ENCODE data around the gene DPH3.

DNA sequence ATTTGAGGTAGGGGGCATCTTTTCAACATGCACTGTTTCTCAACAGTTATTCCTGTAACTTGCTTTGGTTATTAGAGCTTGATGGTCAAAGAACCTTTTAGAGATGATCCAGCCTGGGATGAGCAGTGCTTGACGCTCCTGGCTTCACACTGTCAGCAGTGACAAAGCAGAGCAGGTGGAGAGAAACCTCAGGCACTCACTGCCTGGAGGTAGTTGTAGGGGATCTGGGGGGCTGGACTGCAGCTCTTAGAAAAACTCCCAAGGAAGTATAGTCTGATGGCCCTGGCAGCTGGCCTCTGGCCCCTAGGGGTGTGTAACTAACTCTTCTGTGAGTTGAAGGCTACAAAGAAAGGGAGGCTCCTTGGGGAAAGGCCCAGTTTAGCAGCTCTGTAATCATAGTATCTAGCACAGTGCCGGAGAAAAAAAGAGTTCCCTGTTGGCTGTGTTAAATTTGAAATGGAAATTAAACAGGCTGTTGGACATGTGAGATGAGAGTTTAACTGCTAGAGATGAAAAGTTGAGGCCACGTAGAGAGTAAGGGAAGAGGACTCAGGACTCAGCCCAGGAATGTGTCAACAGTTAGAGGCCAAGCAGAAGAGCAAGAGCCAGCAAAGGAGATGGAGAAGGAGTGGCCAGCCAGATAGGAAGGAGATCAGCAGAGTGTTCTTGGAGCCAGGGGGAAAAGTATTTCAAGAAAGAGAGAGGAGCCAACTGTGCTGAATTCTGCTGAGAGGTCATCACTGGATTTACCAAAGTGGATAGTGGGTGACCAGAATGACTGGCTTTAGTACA, 14.5 kb upstream of the DPH3 start:
- TF ChIP-seq ZNF114 (CRISPR knock-in tag; IDR thresholded peaks at IDR 0.05) = no peak
- TF ChIP-seq, protein P1, sequence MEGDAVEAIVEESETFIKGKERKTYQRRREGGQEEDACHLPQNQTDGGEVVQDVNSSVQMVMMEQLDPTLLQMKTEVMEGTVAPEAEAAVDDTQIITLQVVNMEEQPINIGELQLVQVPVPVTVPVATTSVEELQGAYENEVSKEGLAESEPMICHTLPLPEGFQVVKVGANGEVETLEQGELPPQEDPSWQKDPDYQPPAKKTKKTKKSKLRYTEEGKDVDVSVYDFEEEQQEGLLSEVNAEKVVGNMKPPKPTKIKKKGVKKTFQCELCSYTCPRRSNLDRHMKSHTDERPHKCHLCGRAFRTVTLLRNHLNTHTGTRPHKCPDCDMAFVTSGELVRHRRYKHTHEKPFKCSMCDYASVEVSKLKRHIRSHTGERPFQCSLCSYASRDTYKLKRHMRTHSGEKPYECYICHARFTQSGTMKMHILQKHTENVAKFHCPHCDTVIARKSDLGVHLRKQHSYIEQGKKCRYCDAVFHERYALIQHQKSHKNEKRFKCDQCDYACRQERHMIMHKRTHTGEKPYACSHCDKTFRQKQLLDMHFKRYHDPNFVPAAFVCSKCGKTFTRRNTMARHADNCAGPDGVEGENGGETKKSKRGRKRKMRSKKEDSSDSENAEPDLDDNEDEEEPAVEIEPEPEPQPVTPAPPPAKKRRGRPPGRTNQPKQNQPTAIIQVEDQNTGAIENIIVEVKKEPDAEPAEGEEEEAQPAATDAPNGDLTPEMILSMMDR (conservative IDR thresholded peaks at IDR 0.05; ENCODE audit: low read depth in 2 of 2) = no peak
- TF ChIP-seq POLR2AphosphoS5 (IDR thresholded peaks at IDR 0.05; ENCODE audit: low read depth) = no peak
- no peak for TF ChIP-seq REST (IDR thresholded peaks at IDR 0.05; ENCODE audit: unreplicated experiment)
- TF ChIP-seq EZH2 (IDR thresholded peaks at IDR 0.05; ENCODE audit: low read depth, unreplicated experiment) = no peak
- TF ChIP-seq EZH2phosphoT487 (IDR thresholded peaks at IDR 0.05; ENCODE audit: unreplicated experiment) = no peak
- no peak for TF ChIP-seq ZNF462 (CRISPR knock-in tag; IDR thresholded peaks at IDR 0.05)
- TF ChIP-seq CREB1 (CRISPR knock-in tag; IDR thresholded peaks at IDR 0.05; ENCODE audit: low read depth) = no peak
- TF ChIP-seq STAT1 (IDR thresholded peaks at IDR 0.05; ENCODE audit: unreplicated experiment) = no peak
- TF ChIP-seq JUNB (IDR thresholded peaks at IDR 0.05; ENCODE audit: unreplicated experiment) = no peak
